Activated CD8-positive, alpha-beta T cell treated with anti-CD3 and anti-CD28 coated beads for 36 hours (primary cell): ENCODE measurements around the gene KNTC1. TPM values are rescaled to one million over a fixed set of nuclear protein-coding genes. Genes with fewer than 3 reads are reported as not detected.

Experiments used
- ATAC-seq: fragments of 200-7000 bp; cut with Tn5 transposase; one replicate; pipeline ENCODE4 v1.10.0; 2021; ENCODE audit warnings: mild to moderate bottlenecking, moderate library complexity
- CTCF ChIA-PET: fragments of 350-600 bp; sonication (Branson Sonifier 250); formaldehyde crosslinking; loops from one replicate; lab custom pipeline; 2021; ENCODE audit warnings: antibody characterized with exemption; lab: Charles Lee
- POLR2A ChIA-PET: fragments of 350-600 bp; sonication (Branson Sonifier 250); formaldehyde crosslinking; loops from one replicate; lab custom pipeline; 2021; ENCODE audit warnings: antibody characterized with exemption; lab: Charles Lee
- DNase-seq: peaks from one replicate; pipeline ENCODE4 v3.0.0-alpha.2; 2020
- H3K27ac Mint-ChIP-seq: one replicate; pipeline ENCODE4 v1.8.0; 2021; ENCODE audit warnings: mild to moderate bottlenecking, mixed read lengths
- H3K27me3 Mint-ChIP-seq: one replicate; pipeline ENCODE4 v1.8.0; 2021; ENCODE audit warnings: mixed read lengths
- H3K36me3 Mint-ChIP-seq: one replicate; pipeline ENCODE4 v1.8.0; 2021; ENCODE audit warnings: low read depth, mixed read lengths
- H3K4me1 Mint-ChIP-seq: one replicate; pipeline ENCODE4 v1.8.0; 2021; ENCODE audit warnings: low read depth, mixed read lengths
- H3K4me3 Mint-ChIP-seq: one replicate; pipeline ENCODE4 v1.8.0; 2021; ENCODE audit warnings: mild to moderate bottlenecking, moderate library complexity, mixed read lengths
- H3K9me3 Mint-ChIP-seq: one replicate; pipeline ENCODE4 v1.8.0; 2021; ENCODE audit warnings: mixed read lengths
- CTCF ChIP-seq: fragments of 200-600 bp; IDR thresholded peaks from one replicate; pipeline ENCODE4 v1.8.0; 2022; ENCODE audit warnings: antibody characterized with exemption, mild to moderate bottlenecking
- intact Hi-C: fragments of 100-400 bp; cut with micrococcal nuclease; formaldehyde crosslinking; loops from one replicate; pipeline ENCODE4 v1.10.0; 2022
- total RNA-seq, 2 experiments: library from RNA; stranded (reverse); gene quantifications; one replicate each; pipeline ENCODE4 v1.2.3, GENCODE V29; 2021

KNTC1 gene
- total RNA-seq, 2 experiments from 2014 or later, result 128 to 129 TPM

GRCh38 chr12:122523846-122524718, 3.0 kb upstream of the KNTC1 start:
- ChIA-PET POLR2A (interaction anchor here (0.9 to 10.2 kb wide), 6 partner anchors 9 to 22 kb away, joined by 3 to 179 read pairs (median 4); partner anchors contain the start of gene ZCCHC8), CTCF (interaction anchor here (1.1 kb wide), 1 partner anchor 23 kb away, joined by 3 read pairs; no protein-coding TSS in a partner anchor)
- peak overlapping the region; percentile 94 for H3K4me3 Mint-ChIP-seq
- DNase-seq (no peak), ATAC-seq (no peak)
- H3K9me3 Mint-ChIP-seq, result no peaks in the 10 kb centered on the region
- H3K27me3 Mint-ChIP-seq, result no peaks in the 10 kb centered on the region
- H3K4me1 Mint-ChIP-seq, result peaks cover 49% of the 10 kb centered on the region
- TF ChIP-seq CTCF, result no peak
- peak overlapping the region; percentile 93 for H3K27ac Mint-ChIP-seq
- intact Hi-C loops, result no loop called here
- H3K36me3 Mint-ChIP-seq, result peaks cover 55% of the 10 kb centered on the region

GRCh38 chr12:122527478-122527944, 462 bp downstream of the KNTC1 start:
- intact Hi-C loops, result no loop called here
- Mint-ChIP-seq H3K9me3 (no peaks in the 10 kb centered on the region), H3K27ac (no peak overlapping the region), H3K36me3 (peaks cover 47% of the 10 kb centered on the region), H3K4me3 (no peak overlapping the region), H3K4me1 (peaks cover 31% of the 10 kb centered on the region), H3K27me3 (no peaks in the 10 kb centered on the region)
- TF ChIP-seq CTCF, result no peak
- ChIA-PET POLR2A (interaction anchor here (0.6 to 10.2 kb wide), 24 partner anchors 10 to 827 kb away, joined by 3 to 179 read pairs (median 4); partner anchors contain the start of genes DENR, DIABLO, HCAR1 and VPS33A), CTCF (interaction anchor here (0.9 to 2.3 kb wide), 3 partner anchors 11 to 128 kb away, joined by 4 to 6 read pairs (median 5); partner anchors contain the start of gene ZCCHC8)
- ATAC-seq, result no peak
- peak; percentile 54 for DNase-seq

- Mint-ChIP-seq H3K4me3 (no peak overlapping the region), H3K27ac (no peak overlapping the region)
- no peak for ATAC-seq
These were observed 1.5 kb downstream of the KNTC1 start for GRCh38 chr12:122528582-122528981.

GRCh38 chr12:122528992-122529391, 1.9 kb downstream of the KNTC1 start:
- no peak overlapping the region for H3K4me3 Mint-ChIP-seq

More at GRCh38 chr12:122528582-122528981, 1.5 kb downstream of the KNTC1 start:
- no peak for TF ChIP-seq CTCF
- Mint-ChIP-seq H3K27me3 (no peaks in the 10 kb centered on the region), H3K9me3 (no peaks in the 10 kb centered on the region), H3K4me1 (peaks cover 24% of the 10 kb centered on the region), H3K36me3 (peaks cover 44% of the 10 kb centered on the region)
- POLR2A ChIA-PET, result interaction anchor here (0.7 to 10.2 kb wide), 5 partner anchors 11 to 235 kb away, joined by 3 to 179 read pairs (median 3); partner anchors contain the start of gene ZCCHC8
- intact Hi-C loops, result no loop called here
- no peak for DNase-seq
- CTCF ChIA-PET, result interaction anchor here (0.9 to 1.2 kb wide), 2 partner anchors 10 to 12 kb away, joined by 3 to 5 read pairs; no protein-coding TSS in a partner anchor

More at GRCh38 chr12:122528992-122529391, 1.9 kb downstream of the KNTC1 start:
- ATAC-seq, result no peak
- H3K36me3 Mint-ChIP-seq, result peaks cover 40% of the 10 kb centered on the region
- no peak for DNase-seq
- no peak for TF ChIP-seq CTCF
- peaks cover 20% of the 10 kb centered on the region for H3K4me1 Mint-ChIP-seq
- no peaks in the 10 kb centered on the region for H3K27me3 Mint-ChIP-seq
- ChIA-PET CTCF (interaction anchor here (0.9 to 1.2 kb wide), 2 partner anchors 10 to 12 kb away, joined by 3 to 5 read pairs; no protein-coding TSS in a partner anchor), POLR2A (interaction anchor here (1.0 to 10.2 kb wide), 4 partner anchors 10 to 228 kb away, joined by 3 to 179 read pairs (median 4); partner anchors contain the start of gene ZCCHC8)
- H3K27ac Mint-ChIP-seq, result no peak overlapping the region
- no peaks in the 10 kb centered on the region for H3K9me3 Mint-ChIP-seq
- intact Hi-C loops, result no loop called here
